DOHH2 (cell line): ENCODE measurements around the gene TMEM168.

Source experiments
- EZH2phosphoT487 ChIP-seq: fragments of 200-600 bp; sonication (generic); IDR thresholded peaks from 2 replicates; pipeline ENCODE4 v1.6.1; 2017; ENCODE audit warnings: borderline replicate concordance, mild to moderate bottlenecking, antibody characterized with exemption, low read length, moderate library complexity, mixed read lengths
- TF ChIP-seq, protein P1 (sequence below): fragments of 200-600 bp; sonication (generic); IDR thresholded peaks from one replicate; pipeline ENCODE4 v1.5.1; 2014; ENCODE audit warnings: antibody characterized with exemption, mild to moderate bottlenecking, low read depth, low read length; ENCODE audit not compliant: poor library complexity, severe bottlenecking

DNA sequence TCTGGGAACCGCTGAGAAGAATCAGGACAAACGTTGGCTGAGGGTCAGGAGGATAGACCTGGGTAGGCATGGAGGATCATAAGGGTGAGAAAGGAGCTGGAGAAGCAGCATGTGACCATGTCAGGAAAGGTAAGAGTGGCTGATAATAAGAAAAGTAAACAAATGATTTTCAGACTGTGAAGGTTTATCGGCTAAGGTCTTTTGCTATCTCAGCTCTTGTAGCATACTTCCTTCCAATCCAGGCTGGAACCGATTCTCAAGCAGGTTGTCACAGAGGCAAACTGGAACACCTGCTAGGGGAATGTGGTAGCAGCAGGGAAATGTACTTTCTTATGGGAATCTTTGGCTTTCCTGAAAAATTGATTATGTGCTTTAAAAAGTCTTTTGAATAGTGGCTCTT lies 74.7 kb downstream of the TMEM168 start:
- TF ChIP-seq, protein P1, sequence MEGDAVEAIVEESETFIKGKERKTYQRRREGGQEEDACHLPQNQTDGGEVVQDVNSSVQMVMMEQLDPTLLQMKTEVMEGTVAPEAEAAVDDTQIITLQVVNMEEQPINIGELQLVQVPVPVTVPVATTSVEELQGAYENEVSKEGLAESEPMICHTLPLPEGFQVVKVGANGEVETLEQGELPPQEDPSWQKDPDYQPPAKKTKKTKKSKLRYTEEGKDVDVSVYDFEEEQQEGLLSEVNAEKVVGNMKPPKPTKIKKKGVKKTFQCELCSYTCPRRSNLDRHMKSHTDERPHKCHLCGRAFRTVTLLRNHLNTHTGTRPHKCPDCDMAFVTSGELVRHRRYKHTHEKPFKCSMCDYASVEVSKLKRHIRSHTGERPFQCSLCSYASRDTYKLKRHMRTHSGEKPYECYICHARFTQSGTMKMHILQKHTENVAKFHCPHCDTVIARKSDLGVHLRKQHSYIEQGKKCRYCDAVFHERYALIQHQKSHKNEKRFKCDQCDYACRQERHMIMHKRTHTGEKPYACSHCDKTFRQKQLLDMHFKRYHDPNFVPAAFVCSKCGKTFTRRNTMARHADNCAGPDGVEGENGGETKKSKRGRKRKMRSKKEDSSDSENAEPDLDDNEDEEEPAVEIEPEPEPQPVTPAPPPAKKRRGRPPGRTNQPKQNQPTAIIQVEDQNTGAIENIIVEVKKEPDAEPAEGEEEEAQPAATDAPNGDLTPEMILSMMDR, result no peak
- no peak for TF ChIP-seq EZH2phosphoT487
